Esophagus squamous epithelium (tissue), 4 donors: ENCODE measurements around the gene TRAPPC3L.

Source experiments
- CTCF ChIP-seq, 6 experiments: fragments of 450-650 bp in 4 of 6; fragments of 200-600 bp in 2 of 6; sonication (generic) in 2 of 6; IDR thresholded peaks; one replicate each; pipeline ENCODE4 v1.5.1; 2016 to 2019; ENCODE audit warnings: antibody characterized with exemption in 6 of 6, mild to moderate bottlenecking in 4 of 6, moderate library complexity in 4 of 6
- POLR2A ChIP-seq, 4 donors: fragments of 450-650 bp; IDR thresholded peaks; one replicate each; pipeline ENCODE4 v1.6.1; 2017; ENCODE audit warnings: antibody characterized with exemption in 4 of 4, mild to moderate bottlenecking in 4 of 4, moderate library complexity in 3 of 4

GRCh38 chr6:116556814-116557415 lies 11.4 kb upstream of the TRAPPC3L start:
- TF ChIP-seq CTCF (IDR thresholded peaks at IDR 0.05) (no peak), POLR2A (IDR thresholded peaks at IDR 0.05) (no peak)
